Astrocyte (in vitro differentiated cells and primary cell): ENCODE results near the gene RBM20. TPM values are rescaled to one million over a fixed set of nuclear protein-coding genes. Genes with fewer than 3 reads are reported as not detected.

ENCODE experiments used
- DNase-seq: peaks from one replicate; pipeline ENCODE4 v3.0.0-alpha.2; 2010; ENCODE audit warnings: low read depth
- FAIRE-seq: peaks from 2 replicates; lab custom pipeline; 2011; peaks lifted over from hg19 to GRCh38; lab: Jason Lieb, UNC
- H2AFZ ChIP-seq: 2 replicates; pipeline ENCODE4 v1.6.0; 2012; ENCODE audit warnings: low read depth, low read length, inconsistent platforms
- H3K27ac ChIP-seq: 2 replicates; pipeline ENCODE4 v1.5.1; 2011; ENCODE audit warnings: low read depth, low read length, inconsistent platforms
- H3K27me3 ChIP-seq: 2 replicates; pipeline ENCODE4 v1.6.0; 2011; ENCODE audit warnings: low read length, inconsistent platforms; ENCODE audit not compliant: insufficient read depth
- H3K36me3 ChIP-seq: 2 replicates; pipeline ENCODE4 v1.5.1; 2011; ENCODE audit warnings: low read length, inconsistent platforms; ENCODE audit not compliant: insufficient read depth
- H3K4me1 ChIP-seq: 2 replicates; pipeline ENCODE4 v1.5.1; 2011; ENCODE audit warnings: low read length, inconsistent platforms; ENCODE audit not compliant: insufficient read depth
- H3K4me2 ChIP-seq: 2 replicates; pipeline ENCODE4 v1.6.0; 2012; ENCODE audit warnings: low read length, inconsistent platforms
- H3K4me3 ChIP-seq: 2 replicates; pipeline ENCODE4 v1.5.1; 2011; ENCODE audit warnings: low read depth, mild to moderate bottlenecking, low read length, inconsistent platforms; ENCODE audit not compliant: insufficient read depth
- H3K79me2 ChIP-seq: 2 replicates; pipeline ENCODE4 v1.6.0; 2012; ENCODE audit warnings: mild to moderate bottlenecking, low read length, inconsistent platforms; ENCODE audit not compliant: insufficient read depth
- H3K9ac ChIP-seq: 2 replicates; pipeline ENCODE4 v1.6.0; 2012; ENCODE audit warnings: mild to moderate bottlenecking, low read length, inconsistent platforms
- H3K9me3 ChIP-seq: 2 replicates; pipeline ENCODE4 v1.5.1; 2012; ENCODE audit warnings: low read depth, mild to moderate bottlenecking, low read length, inconsistent platforms; ENCODE audit not compliant: insufficient read depth
- H4K20me1 ChIP-seq: 2 replicates; pipeline ENCODE4 v1.6.0; 2012; ENCODE audit warnings: low read length, inconsistent platforms; ENCODE audit not compliant: insufficient read depth
- H3K27ac Mint-ChIP-seq: one replicate; pipeline ENCODE4 v1.8.0; 2021; ENCODE audit warnings: mild to moderate bottlenecking, mixed read lengths; ENCODE audit not compliant: unreplicated experiment
- H3K27me3 Mint-ChIP-seq: one replicate; pipeline ENCODE4 v1.8.0; 2021; ENCODE audit warnings: low read depth, mixed read lengths; ENCODE audit not compliant: unreplicated experiment
- H3K36me3 Mint-ChIP-seq: one replicate; pipeline ENCODE4 v1.8.0; 2021; ENCODE audit warnings: low read depth, mixed read lengths; ENCODE audit not compliant: unreplicated experiment
- H3K4me1 Mint-ChIP-seq: one replicate; pipeline ENCODE4 v1.8.0; 2021; ENCODE audit warnings: low read depth, mixed read lengths; ENCODE audit not compliant: unreplicated experiment
- H3K4me3 Mint-ChIP-seq: one replicate; pipeline ENCODE4 v1.8.0; 2021; ENCODE audit warnings: mild to moderate bottlenecking, moderate library complexity, mixed read lengths; ENCODE audit not compliant: unreplicated experiment
- H3K9me3 Mint-ChIP-seq: one replicate; pipeline ENCODE4 v1.8.0; 2021; ENCODE audit warnings: mild to moderate bottlenecking, mixed read lengths; ENCODE audit not compliant: unreplicated experiment
- CTCF ChIP-seq: IDR thresholded peaks from 2 replicates; pipeline ENCODE4 v1.5.1; 2011; ENCODE audit warnings: low read depth, mild to moderate bottlenecking, inconsistent platforms, low read length, moderate library complexity; ENCODE audit not compliant: insufficient read depth
- EZH2 ChIP-seq: IDR thresholded peaks from 2 replicates; pipeline ENCODE4 v1.6.1; 2012; ENCODE audit warnings: mild to moderate bottlenecking, low read length, inconsistent platforms; ENCODE audit not compliant: insufficient read depth
- total RNA-seq: library from RNA; stranded (reverse); gene quantifications from 2 replicates; pipeline ENCODE4 v1.2.1, GENCODE V29; 2021

The RBM20 gene
- total RNA-seq, 1 donor from 2014 or later, result 1.5 TPM

- no peak overlapping the region for H3K4me2 ChIP-seq
- no peak overlapping the region for H3K27ac ChIP-seq
- H3K4me3 ChIP-seq, result no peak overlapping the region
- FAIRE-seq, result no peak
- no peaks in the 10 kb centered on the region for H3K36me3 ChIP-seq
- H4K20me1 ChIP-seq, result no peaks in the 10 kb centered on the region
- no peak overlapping the region for H3K9ac ChIP-seq
- peaks cover 10% of the 10 kb centered on the region for H3K4me1 ChIP-seq
- no peaks in the 10 kb centered on the region for H3K36me3 Mint-ChIP-seq
- H3K4me3 Mint-ChIP-seq, result no peak overlapping the region
- no peaks in the 10 kb centered on the region for H3K9me3 ChIP-seq
- TF ChIP-seq EZH2 (no peak), CTCF (no peak)
- no peak overlapping the region for H2AFZ ChIP-seq
- H3K4me1 Mint-ChIP-seq, result peaks cover 14% of the 10 kb centered on the region
- no peaks in the 10 kb centered on the region for H3K27me3 ChIP-seq
- H3K27me3 Mint-ChIP-seq, result no peaks in the 10 kb centered on the region
- no peaks in the 10 kb centered on the region for H3K79me2 ChIP-seq
- no peak for DNase-seq
- no peak overlapping the region for H3K27ac Mint-ChIP-seq
- peaks cover 2% of the 10 kb centered on the region for H3K9me3 Mint-ChIP-seq
These were observed 128.4 kb downstream of the RBM20 start for GRCh38 chr10:110772454-110773025.

GRCh38 chr10:110773693-110774068 is 129.5 kb downstream of the RBM20 start:
- Histone ChIP-seq H3K36me3 (no peaks in the 10 kb centered on the region), H3K27ac (peak overlapping the region; percentile 29), H3K4me3 (no peak overlapping the region), H2AFZ (no peak overlapping the region), H3K79me2 (no peaks in the 10 kb centered on the region), H3K9ac (no peak overlapping the region), H3K4me2 (peak overlapping the region; percentile 35), H3K4me1 (peaks cover 10% of the 10 kb centered on the region), H4K20me1 (no peaks in the 10 kb centered on the region), H3K27me3 (no peaks in the 10 kb centered on the region), H3K9me3 (no peaks in the 10 kb centered on the region)
- FAIRE-seq (no peak), DNase-seq (no peak)
- Mint-ChIP-seq H3K36me3 (no peaks in the 10 kb centered on the region), H3K4me1 (peaks cover 14% of the 10 kb centered on the region), H3K4me3 (no peak overlapping the region), H3K27ac (peak overlapping the region; percentile 42), H3K9me3 (peaks cover 2% of the 10 kb centered on the region), H3K27me3 (no peaks in the 10 kb centered on the region)
- TF ChIP-seq EZH2 (no peak), CTCF (no peak)
